ENCODE results near the gene SLC45A2. TPM values are rescaled to one million over a fixed set of nuclear protein-coding genes. Genes with fewer than 3 reads are reported as not detected.

SLC45A2 gene
- total RNA-seq, 2 donors from 2014 or later = not detected

- no peak for ATAC-seq (replicated peaks in 1 of 2)
- H3K27me3 Mint-ChIP-seq (ENCODE audit: low read depth) = peaks cover 78% of the 10 kb centered on the region
- no peaks in the 10 kb centered on the region for H3K36me3 Mint-ChIP-seq (ENCODE audit: insufficient read depth in 2 of 2)
- H3K9me3 Mint-ChIP-seq = no peaks in the 10 kb centered on the region
- DNase-seq = no peak
- no peak overlapping the region for H3K27ac Mint-ChIP-seq
- H3K4me1 Mint-ChIP-seq (ENCODE audit: low read depth) = peaks cover 9% of the 10 kb centered on the region
- no peak overlapping the region for H3K4me3 Mint-ChIP-seq
Measured at GRCh38 chr5:33938881-33939280, 45.6 kb downstream of the SLC45A2 start.

GRCh38 chr5:33938507-33938796 is 46.0 kb downstream of the SLC45A2 start:
- H3K9me3 Mint-ChIP-seq = no peaks in the 10 kb centered on the region
- no peak overlapping the region for H3K27ac Mint-ChIP-seq
- peaks cover 78% of the 10 kb centered on the region for H3K27me3 Mint-ChIP-seq (ENCODE audit: low read depth)
- no peak overlapping the region for H3K4me3 Mint-ChIP-seq
- H3K4me1 Mint-ChIP-seq (ENCODE audit: low read depth) = peaks cover 9% of the 10 kb centered on the region
- DNase-seq (no peak), ATAC-seq (replicated peaks in 1 of 2) (no peak)
- H3K36me3 Mint-ChIP-seq (ENCODE audit: insufficient read depth in 2 of 2) = no peaks in the 10 kb centered on the region

- peaks cover 9% of the 10 kb centered on the region for H3K4me1 Mint-ChIP-seq (ENCODE audit: low read depth)
- H3K27ac Mint-ChIP-seq = no peak overlapping the region
- no peak overlapping the region for H3K4me3 Mint-ChIP-seq
- H3K36me3 Mint-ChIP-seq (ENCODE audit: insufficient read depth in 2 of 2) = no peaks in the 10 kb centered on the region
- DNase-seq = no peak
- H3K27me3 Mint-ChIP-seq (ENCODE audit: low read depth) = peaks cover 84% of the 10 kb centered on the region
- H3K9me3 Mint-ChIP-seq = no peaks in the 10 kb centered on the region
- no peak for ATAC-seq (replicated peaks in 1 of 2)
Measured at GRCh38 chr5:33937707-33938506, 46.6 kb downstream of the SLC45A2 start.

- no peaks in the 10 kb centered on the region for H3K9me3 Mint-ChIP-seq
- H3K4me3 Mint-ChIP-seq = no peak overlapping the region
- ATAC-seq (replicated peaks in 1 of 2) (no peak), DNase-seq (no peak)
- no peaks in the 10 kb centered on the region for H3K36me3 Mint-ChIP-seq (ENCODE audit: insufficient read depth in 2 of 2)
- peaks cover 81% of the 10 kb centered on the region for H3K27me3 Mint-ChIP-seq (ENCODE audit: low read depth)
- H3K27ac Mint-ChIP-seq = no peak overlapping the region
- peaks cover 9% of the 10 kb centered on the region for H3K4me1 Mint-ChIP-seq (ENCODE audit: low read depth)
Measured at GRCh38 chr5:33937017-33937706, 47.3 kb downstream of the SLC45A2 start.

GRCh38 chr5:33936381-33937016 is 48.0 kb downstream of the SLC45A2 start, which contains the start of gene RXFP3:
Gene RXFP3, plus strand, starts transcription at chr5:33936386. Its CDS starts 355 bp downstream, at chr5:33936741.
- H3K27me3 Mint-ChIP-seq (ENCODE audit: low read depth) = peaks cover 81% of the 10 kb centered on the region
- peak within 1 kb of the TSS in 1 of 2 donors; percentile 47 for H3K4me3 Mint-ChIP-seq
- no peak within 1 kb of the TSS for H3K27ac Mint-ChIP-seq
- no peaks in the 10 kb centered on the region for H3K9me3 Mint-ChIP-seq
- DNase-seq (no peak), ATAC-seq (replicated peaks in 1 of 2) (no peak)
- H3K36me3 Mint-ChIP-seq (ENCODE audit: insufficient read depth in 2 of 2) = no peaks in the 10 kb centered on the region
- H3K4me1 Mint-ChIP-seq (ENCODE audit: low read depth) = peaks cover 9% of the 10 kb centered on the region

- H3K4me3 Mint-ChIP-seq = peak overlapping the region in 1 of 2 donors; percentile 47
- H3K36me3 Mint-ChIP-seq (ENCODE audit: insufficient read depth in 2 of 2) = no peaks in the 10 kb centered on the region
- no peak overlapping the region for H3K27ac Mint-ChIP-seq
- peak; percentile 52 to 61 for DNase-seq
- H3K27me3 Mint-ChIP-seq (ENCODE audit: low read depth) = peaks cover 81% of the 10 kb centered on the region
- ATAC-seq (replicated peaks in 1 of 2) = peak; percentile 33 to 55
- H3K4me1 Mint-ChIP-seq (ENCODE audit: low read depth) = peaks cover 9% of the 10 kb centered on the region
- H3K9me3 Mint-ChIP-seq = no peaks in the 10 kb centered on the region
Measured at GRCh38 chr5:33936004-33936380, 48.5 kb downstream of the SLC45A2 start.

- H3K36me3 Mint-ChIP-seq (ENCODE audit: insufficient read depth in 2 of 2) = no peaks in the 10 kb centered on the region
- no peak overlapping the region for H3K4me3 Mint-ChIP-seq
- peaks cover 63% of the 10 kb centered on the region for H3K27me3 Mint-ChIP-seq (ENCODE audit: low read depth)
- no peak overlapping the region for H3K27ac Mint-ChIP-seq
- peaks cover 9% of the 10 kb centered on the region for H3K4me1 Mint-ChIP-seq (ENCODE audit: low read depth)
- no peaks in the 10 kb centered on the region for H3K9me3 Mint-ChIP-seq
- DNase-seq (no peak), ATAC-seq (replicated peaks in 1 of 2) (no peak)
Measured at GRCh38 chr5:33934176-33934575, 50.3 kb downstream of the SLC45A2 start.

GRCh38 chr5:33933723-33934169 is 50.7 kb downstream of the SLC45A2 start:
- H3K27ac Mint-ChIP-seq = no peak overlapping the region
- DNase-seq (no peak), ATAC-seq (replicated peaks in 1 of 2) (no peak)
- H3K36me3 Mint-ChIP-seq (ENCODE audit: insufficient read depth in 2 of 2) = no peaks in the 10 kb centered on the region
- no peak overlapping the region for H3K4me3 Mint-ChIP-seq
- H3K9me3 Mint-ChIP-seq = no peaks in the 10 kb centered on the region
- peaks cover 9% of the 10 kb centered on the region for H3K4me1 Mint-ChIP-seq (ENCODE audit: low read depth)
- peaks cover 58% of the 10 kb centered on the region for H3K27me3 Mint-ChIP-seq (ENCODE audit: low read depth)

GRCh38 chr5:33931136-33931535 is 53.4 kb downstream of the SLC45A2 start:
- Mint-ChIP-seq H3K36me3 (ENCODE audit: insufficient read depth in 2 of 2) (no peaks in the 10 kb centered on the region), H3K9me3 (no peaks in the 10 kb centered on the region), H3K27ac (no peak overlapping the region), H3K4me3 (no peak overlapping the region), H3K27me3 (ENCODE audit: low read depth) (peaks cover 32% of the 10 kb centered on the region), H3K4me1 (ENCODE audit: low read depth) (peaks cover 3% of the 10 kb centered on the region)
- ATAC-seq (replicated peaks in 1 of 2) = no peak
- DNase-seq = no peak

- Mint-ChIP-seq H3K4me3 (no peak overlapping the region), H3K4me1 (ENCODE audit: low read depth) (no peaks in the 10 kb centered on the region), H3K36me3 (ENCODE audit: insufficient read depth in 2 of 2) (no peaks in the 10 kb centered on the region), H3K27ac (no peak overlapping the region), H3K9me3 (no peaks in the 10 kb centered on the region), H3K27me3 (ENCODE audit: low read depth) (peaks cover 22% of the 10 kb centered on the region)
- DNase-seq = no peak
- ATAC-seq (replicated peaks in 1 of 2) = no peak
Measured at GRCh38 chr5:33929925-33930690, 54.4 kb downstream of the SLC45A2 start.

GRCh38 chr5:33928283-33928682 is 56.2 kb downstream of the SLC45A2 start:
- Mint-ChIP-seq H3K27ac (no peak overlapping the region), H3K36me3 (ENCODE audit: insufficient read depth in 2 of 2) (no peaks in the 10 kb centered on the region), H3K27me3 (ENCODE audit: low read depth) (peaks cover 20% of the 10 kb centered on the region), H3K4me1 (ENCODE audit: low read depth) (no peaks in the 10 kb centered on the region), H3K9me3 (no peaks in the 10 kb centered on the region), H3K4me3 (no peak overlapping the region)
- no peak for DNase-seq
- ATAC-seq (replicated peaks in 1 of 2) = no peak

GRCh38 chr5:33927685-33928084 is 56.8 kb downstream of the SLC45A2 start:
- H3K4me1 Mint-ChIP-seq (ENCODE audit: low read depth) = no peaks in the 10 kb centered on the region

GRCh38 chr5:33925278-33925677 is 59.2 kb downstream of the SLC45A2 start:
- Mint-ChIP-seq H3K4me1 (ENCODE audit: low read depth) (no peaks in the 10 kb centered on the region), H3K4me3 (no peak overlapping the region), H3K27ac (no peak overlapping the region), H3K9me3 (peaks cover 0 to under 1% of the 10 kb centered on the region in 2 donors), H3K36me3 (ENCODE audit: insufficient read depth in 2 of 2) (peaks cover 0 to under 1% of the 10 kb centered on the region in 2 donors), H3K27me3 (ENCODE audit: low read depth) (peaks cover 6% of the 10 kb centered on the region)
- DNase-seq = no peak
- no peak for ATAC-seq (replicated peaks in 1 of 2)

More at GRCh38 chr5:33927685-33928084, 56.8 kb downstream of the SLC45A2 start:
- DNase-seq (no peak), ATAC-seq (replicated peaks in 1 of 2) (no peak)
- Mint-ChIP-seq H3K9me3 (no peaks in the 10 kb centered on the region), H3K27me3 (ENCODE audit: low read depth) (peaks cover 20% of the 10 kb centered on the region), H3K36me3 (ENCODE audit: insufficient read depth in 2 of 2) (no peaks in the 10 kb centered on the region), H3K27ac (no peak overlapping the region), H3K4me3 (no peak overlapping the region)
